Memory B cell (primary cell): Measurements from ENCODE around the gene PLD5.
"Not testable (repeated sequence)": the region's sequence is repeated elsewhere in the genome, so short reads cannot be mapped to it uniquely, and the experiment has no call there.

ENCODE experiments used
- ATAC-seq: fragments of 150-1000 bp; cut with Tn5 transposase; 2 replicates; pipeline ENCODE4 v1.10.0; 2021; ENCODE audit warnings: low read depth, mild to moderate bottlenecking, moderate library complexity
- DNase-seq, 2 donors: peaks; one replicate each; pipeline ENCODE4 v3.0.0; 2022; ENCODE audit warnings: low spot score in 2 of 2
- H3K27ac Mint-ChIP-seq: one replicate; pipeline ENCODE4 v1.8.0; 2022; ENCODE audit warnings: mild to moderate bottlenecking, moderate library complexity, mixed read lengths
- H3K27me3 Mint-ChIP-seq: one replicate; pipeline ENCODE4 v1.8.0; 2022; ENCODE audit warnings: mixed read lengths
- H3K36me3 Mint-ChIP-seq: one replicate; pipeline ENCODE4 v1.8.0; 2022; ENCODE audit warnings: mild to moderate bottlenecking, mixed read lengths
- H3K4me1 Mint-ChIP-seq: one replicate; pipeline ENCODE4 v1.8.0; 2022; ENCODE audit warnings: mixed read lengths
- H3K4me3 Mint-ChIP-seq: one replicate; pipeline ENCODE4 v1.8.0; 2022; ENCODE audit warnings: mild to moderate bottlenecking, moderate library complexity, mixed read lengths
- H3K9me3 Mint-ChIP-seq: one replicate; pipeline ENCODE4 v1.8.0; 2022; ENCODE audit warnings: mixed read lengths

The PLD5 gene

GRCh38 chr1:242327381-242327780, 197.1 kb downstream of the PLD5 start:
- not testable (repeated sequence) for DNase-seq, H3K9me3 Mint-ChIP-seq, H3K4me1 Mint-ChIP-seq, ATAC-seq, H3K27me3 Mint-ChIP-seq, H3K27ac Mint-ChIP-seq, H3K4me3 Mint-ChIP-seq, H3K36me3 Mint-ChIP-seq

DNA sequence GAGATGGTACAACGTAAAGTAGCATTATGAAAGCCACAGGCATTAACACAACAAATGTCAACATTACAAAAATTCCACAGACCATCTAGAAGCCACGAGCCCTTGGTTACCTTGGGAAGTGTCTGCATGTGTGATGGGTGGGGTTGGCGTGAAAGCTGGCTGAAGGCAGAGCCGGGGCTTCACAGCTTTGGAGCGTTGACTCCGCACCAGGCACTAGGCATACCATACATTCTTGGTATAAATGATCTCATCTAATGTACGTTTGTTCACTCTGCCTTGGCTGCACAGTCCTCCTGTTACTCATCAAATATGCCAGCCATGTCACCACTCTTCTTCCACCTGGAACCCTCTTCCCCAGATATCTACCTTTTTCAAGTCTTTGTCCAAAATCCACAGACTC, 202.5 kb downstream of the PLD5 start:
- H3K9me3 Mint-ChIP-seq, H3K4me3 Mint-ChIP-seq, H3K27ac Mint-ChIP-seq, H3K4me1 Mint-ChIP-seq, H3K27me3 Mint-ChIP-seq, H3K36me3 Mint-ChIP-seq, DNase-seq, ATAC-seq: not testable (repeated sequence)

DNA sequence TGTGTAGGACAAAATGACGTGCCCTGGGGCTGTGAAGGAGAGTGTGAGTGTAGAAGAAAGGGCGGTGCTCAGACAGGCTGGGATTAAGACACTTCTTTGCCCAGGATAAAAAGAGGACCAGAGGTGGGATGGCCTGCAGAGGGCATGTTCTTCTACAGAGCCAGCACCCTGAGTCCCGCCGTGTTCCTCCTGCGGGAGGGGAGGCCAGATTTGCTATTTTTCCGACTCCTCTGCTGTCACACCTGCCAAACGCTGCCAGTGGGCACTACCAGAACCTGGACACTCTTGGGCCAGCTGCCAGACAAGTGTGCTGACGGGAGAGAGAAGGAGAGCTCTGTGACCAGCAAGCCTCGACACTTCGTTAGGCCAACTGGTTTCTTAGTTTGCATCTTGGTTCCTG, 206.4 kb downstream of the PLD5 start:
- no peaks in the 10 kb centered on the region for H3K4me1 Mint-ChIP-seq
- H3K9me3 Mint-ChIP-seq, result peaks cover 8% of the 10 kb centered on the region
- H3K27ac Mint-ChIP-seq, result no peak overlapping the region
- ATAC-seq (no peak), DNase-seq (no peak)
- no peak overlapping the region for H3K4me3 Mint-ChIP-seq
- peaks cover 4% of the 10 kb centered on the region for H3K27me3 Mint-ChIP-seq
- H3K36me3 Mint-ChIP-seq, result no peaks in the 10 kb centered on the region

- H3K4me1 Mint-ChIP-seq, H3K4me3 Mint-ChIP-seq, H3K27ac Mint-ChIP-seq, ATAC-seq, H3K9me3 Mint-ChIP-seq, H3K27me3 Mint-ChIP-seq, H3K36me3 Mint-ChIP-seq, DNase-seq: not testable (repeated sequence)
These were observed 209.6 kb downstream of the PLD5 start for GRCh38 chr1:242314865-242315264.

- ATAC-seq, H3K9me3 Mint-ChIP-seq, H3K27ac Mint-ChIP-seq, H3K36me3 Mint-ChIP-seq, H3K4me3 Mint-ChIP-seq, H3K27me3 Mint-ChIP-seq, DNase-seq, H3K4me1 Mint-ChIP-seq: not testable (repeated sequence)
These were observed 210.3 kb downstream of the PLD5 start for GRCh38 chr1:242314085-242314649.

GRCh38 chr1:242308681-242309080, 215.8 kb downstream of the PLD5 start:
- H3K27me3 Mint-ChIP-seq, H3K4me1 Mint-ChIP-seq: not testable (repeated sequence)

GRCh38 chr1:242293781-242294180, 230.7 kb downstream of the PLD5 start:
- H3K4me1 Mint-ChIP-seq, ATAC-seq, H3K9me3 Mint-ChIP-seq, DNase-seq, H3K36me3 Mint-ChIP-seq, H3K4me3 Mint-ChIP-seq, H3K27me3 Mint-ChIP-seq, H3K27ac Mint-ChIP-seq: not testable (repeated sequence)

More at GRCh38 chr1:242308681-242309080, 215.8 kb downstream of the PLD5 start:
- not testable (repeated sequence) for H3K9me3 Mint-ChIP-seq, DNase-seq, H3K4me3 Mint-ChIP-seq, ATAC-seq, H3K36me3 Mint-ChIP-seq, H3K27ac Mint-ChIP-seq

DNA sequence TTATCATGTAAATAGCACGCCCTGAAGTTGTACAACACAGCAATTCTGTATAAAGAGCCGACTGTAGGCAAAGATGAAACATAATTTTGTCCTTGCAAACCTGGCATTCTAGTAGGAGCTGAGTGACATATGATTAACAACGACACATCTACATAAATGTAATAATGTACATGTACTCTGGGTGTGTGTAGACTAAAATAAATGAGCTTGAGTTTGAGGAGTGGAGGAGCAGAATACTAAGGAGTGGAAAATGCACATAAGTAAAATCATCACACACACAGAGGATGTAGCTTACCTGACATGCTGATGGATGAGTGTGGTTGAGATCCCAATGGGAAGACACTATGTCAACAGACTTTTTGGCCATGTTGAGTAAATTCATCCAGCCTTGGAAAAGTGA, 236.4 kb downstream of the PLD5 start:
- not testable (repeated sequence) for DNase-seq, H3K27me3 Mint-ChIP-seq, H3K27ac Mint-ChIP-seq, ATAC-seq, H3K4me1 Mint-ChIP-seq, H3K4me3 Mint-ChIP-seq, H3K36me3 Mint-ChIP-seq, H3K9me3 Mint-ChIP-seq

- ATAC-seq, H3K36me3 Mint-ChIP-seq, DNase-seq, H3K27ac Mint-ChIP-seq, H3K9me3 Mint-ChIP-seq, H3K27me3 Mint-ChIP-seq, H3K4me3 Mint-ChIP-seq, H3K4me1 Mint-ChIP-seq: not testable (repeated sequence)
These were observed 241.6 kb downstream of the PLD5 start for GRCh38 chr1:242282758-242283485.

- not testable (repeated sequence) for DNase-seq
These were observed 246.1 kb downstream of the PLD5 start for GRCh38 chr1:242278406-242278805.

DNA sequence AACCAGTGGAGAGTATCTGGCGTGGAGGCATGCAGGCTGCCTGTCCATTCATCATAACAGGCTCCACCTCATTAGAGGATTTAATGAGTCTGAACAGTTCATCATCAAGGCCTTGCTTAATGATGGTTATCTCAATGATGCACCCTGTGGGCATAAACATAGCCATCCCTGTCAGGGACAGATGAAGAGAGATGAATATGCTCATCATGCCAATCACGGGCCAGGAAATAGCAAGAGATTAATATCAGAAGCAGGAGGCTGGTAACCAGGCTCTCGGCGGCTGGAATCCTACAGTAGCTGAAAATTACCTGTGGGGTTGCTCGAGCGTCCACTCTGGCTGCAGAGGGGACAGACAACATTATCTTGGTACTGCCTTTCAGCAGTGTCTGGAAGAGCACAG, 247.7 kb downstream of the PLD5 start:
- not testable (repeated sequence) for H3K4me1 Mint-ChIP-seq, H3K9me3 Mint-ChIP-seq, H3K4me3 Mint-ChIP-seq, H3K27ac Mint-ChIP-seq, H3K27me3 Mint-ChIP-seq, DNase-seq, ATAC-seq, H3K36me3 Mint-ChIP-seq

More at GRCh38 chr1:242278406-242278805, 246.1 kb downstream of the PLD5 start:
- not testable (repeated sequence) for H3K27me3 Mint-ChIP-seq, H3K27ac Mint-ChIP-seq, H3K9me3 Mint-ChIP-seq, H3K36me3 Mint-ChIP-seq, H3K4me3 Mint-ChIP-seq, ATAC-seq, H3K4me1 Mint-ChIP-seq

- not testable (repeated sequence) for H3K4me1 Mint-ChIP-seq, ATAC-seq, DNase-seq, H3K9me3 Mint-ChIP-seq, H3K27ac Mint-ChIP-seq, H3K27me3 Mint-ChIP-seq, H3K4me3 Mint-ChIP-seq, H3K36me3 Mint-ChIP-seq
These were observed 257.5 kb downstream of the PLD5 start for GRCh38 chr1:242267004-242267403.

- not testable (repeated sequence) for H3K4me3 Mint-ChIP-seq, H3K9me3 Mint-ChIP-seq, DNase-seq, H3K4me1 Mint-ChIP-seq, H3K27me3 Mint-ChIP-seq, ATAC-seq, H3K36me3 Mint-ChIP-seq, H3K27ac Mint-ChIP-seq
These were observed 260.1 kb downstream of the PLD5 start for GRCh38 chr1:242264419-242264818.

- Mint-ChIP-seq H3K27ac (no peak overlapping the region), H3K9me3 (no peaks in the 10 kb centered on the region)
These were observed 279.2 kb downstream of the PLD5 start for GRCh38 chr1:242245255-242245654.

GRCh38 chr1:242243472-242243871, 281.0 kb downstream of the PLD5 start:
- H3K4me1 Mint-ChIP-seq, result no peaks in the 10 kb centered on the region
- peaks cover 2% of the 10 kb centered on the region for H3K27me3 Mint-ChIP-seq
- ATAC-seq (no peak), DNase-seq (no peak)
- no peak overlapping the region for H3K27ac Mint-ChIP-seq
- no peak overlapping the region for H3K4me3 Mint-ChIP-seq
- no peaks in the 10 kb centered on the region for H3K9me3 Mint-ChIP-seq
- no peaks in the 10 kb centered on the region for H3K36me3 Mint-ChIP-seq

More at GRCh38 chr1:242245255-242245654, 279.2 kb downstream of the PLD5 start:
- DNase-seq, result no peak
- H3K36me3 Mint-ChIP-seq, result no peaks in the 10 kb centered on the region
- no peaks in the 10 kb centered on the region for H3K4me1 Mint-ChIP-seq
- H3K4me3 Mint-ChIP-seq, result no peak overlapping the region
- no peak for ATAC-seq
- peaks cover 2% of the 10 kb centered on the region for H3K27me3 Mint-ChIP-seq
